ENCODE measurements around the gene HDX.

DNA sequence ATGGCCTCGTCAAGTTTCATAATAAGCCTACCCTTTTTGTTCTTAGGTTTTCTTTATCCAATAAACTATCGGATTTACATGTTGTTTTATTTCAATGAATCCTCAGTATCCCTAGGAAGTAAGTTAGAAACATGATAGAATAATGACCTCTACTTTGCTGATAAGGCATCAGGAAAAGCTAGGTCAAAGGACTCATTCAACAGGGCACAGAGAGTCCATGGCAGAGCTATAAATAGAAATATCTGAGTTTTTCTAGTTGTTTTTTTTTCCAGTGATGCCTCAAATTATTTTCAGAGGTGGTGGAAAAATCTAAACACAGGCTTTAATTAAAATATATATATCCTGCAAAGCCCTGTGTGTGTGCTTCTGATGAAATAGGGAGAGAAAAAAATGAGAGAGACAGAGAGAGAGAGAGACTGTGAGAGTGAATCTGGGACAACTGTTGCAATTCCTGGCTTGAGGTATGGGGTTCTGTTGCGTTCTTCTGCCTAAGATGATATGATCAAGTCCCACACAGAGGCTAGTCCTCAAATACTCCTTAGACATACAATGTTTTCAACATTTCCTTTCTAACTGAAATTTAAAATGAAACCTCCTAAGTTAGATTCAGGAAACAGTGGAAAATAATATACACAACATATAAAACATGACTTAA is 139.9 kb downstream of the HDX start:
- TF ChIP-seq EZH2 (IDR thresholded peaks at IDR 0.05; ENCODE audit: borderline replicate concordance, low read length): no peak
- TF ChIP-seq, protein P1, sequence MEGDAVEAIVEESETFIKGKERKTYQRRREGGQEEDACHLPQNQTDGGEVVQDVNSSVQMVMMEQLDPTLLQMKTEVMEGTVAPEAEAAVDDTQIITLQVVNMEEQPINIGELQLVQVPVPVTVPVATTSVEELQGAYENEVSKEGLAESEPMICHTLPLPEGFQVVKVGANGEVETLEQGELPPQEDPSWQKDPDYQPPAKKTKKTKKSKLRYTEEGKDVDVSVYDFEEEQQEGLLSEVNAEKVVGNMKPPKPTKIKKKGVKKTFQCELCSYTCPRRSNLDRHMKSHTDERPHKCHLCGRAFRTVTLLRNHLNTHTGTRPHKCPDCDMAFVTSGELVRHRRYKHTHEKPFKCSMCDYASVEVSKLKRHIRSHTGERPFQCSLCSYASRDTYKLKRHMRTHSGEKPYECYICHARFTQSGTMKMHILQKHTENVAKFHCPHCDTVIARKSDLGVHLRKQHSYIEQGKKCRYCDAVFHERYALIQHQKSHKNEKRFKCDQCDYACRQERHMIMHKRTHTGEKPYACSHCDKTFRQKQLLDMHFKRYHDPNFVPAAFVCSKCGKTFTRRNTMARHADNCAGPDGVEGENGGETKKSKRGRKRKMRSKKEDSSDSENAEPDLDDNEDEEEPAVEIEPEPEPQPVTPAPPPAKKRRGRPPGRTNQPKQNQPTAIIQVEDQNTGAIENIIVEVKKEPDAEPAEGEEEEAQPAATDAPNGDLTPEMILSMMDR (conservative IDR thresholded peaks at IDR 0.05 in 1 of 2, IDR thresholded peaks at IDR 0.05 in 1 of 2; ENCODE audit: extremely low read depth in 1 of 2, insufficient read depth in 1 of 2, low read depth in 1 of 2, low read length in 2 of 2): no peak

All from mammary epithelial cell (primary cell).